ENCODE data around the gene ZC3H12A.

The ZC3H12A gene

GRCh38 chr1:37478890-37479254, 4.5 kb downstream of the ZC3H12A start:
- Histone ChIP-seq H3K36me3 (ENCODE audit: insufficient read depth, low read length) (peaks cover 25% of the 10 kb centered on the region; the same call in 1 of the 2 replicates), H3K4me1 (ENCODE audit: control insufficient read depth, insufficient read depth, low read length, unreplicated experiment) (peaks cover 45% of the 10 kb centered on the region), H3K27ac (ENCODE audit: low read depth, low read length) (peak overlapping the region; percentile 99), H3K79me2 (ENCODE audit: control insufficient read depth, insufficient read depth, low read length, unreplicated experiment) (peaks cover 74% of the 10 kb centered on the region), H3K4me3 (ENCODE audit: low read depth, low read length) (peak overlapping the region; percentile 88), H3K27me3 (ENCODE audit: insufficient read depth, low read length) (no peaks in the 10 kb centered on the region), H2AFZ (ENCODE audit: low read length, unreplicated experiment) (no peak overlapping the region)

- Histone ChIP-seq H2AFZ (ENCODE audit: low read length, unreplicated experiment) (peak overlapping the region; percentile 37), H3K36me3 (ENCODE audit: insufficient read depth, low read length) (peaks cover 29% of the 10 kb centered on the region; the same call in 1 of the 2 replicates), H3K27me3 (ENCODE audit: insufficient read depth, low read length) (no peaks in the 10 kb centered on the region), H3K79me2 (ENCODE audit: control insufficient read depth, insufficient read depth, low read length, unreplicated experiment) (peaks cover 71% of the 10 kb centered on the region), H3K4me1 (ENCODE audit: control insufficient read depth, insufficient read depth, low read length, unreplicated experiment) (peaks cover 45% of the 10 kb centered on the region), H3K4me3 (ENCODE audit: low read depth, low read length) (peak overlapping the region; percentile 88), H3K27ac (ENCODE audit: low read depth, low read length) (peak overlapping the region; percentile 99)
Measured at GRCh38 chr1:37479255-37480124, 5.1 kb downstream of the ZC3H12A start.

- H3K79me2 ChIP-seq (ENCODE audit: control insufficient read depth, insufficient read depth, low read length, unreplicated experiment): peaks cover 65% of the 10 kb centered on the region
- H2AFZ ChIP-seq (ENCODE audit: low read length, unreplicated experiment): no peak overlapping the region
- peaks cover 45% of the 10 kb centered on the region for H3K4me1 ChIP-seq (ENCODE audit: control insufficient read depth, insufficient read depth, low read length, unreplicated experiment)
- H3K36me3 ChIP-seq (ENCODE audit: insufficient read depth, low read length): peaks cover 29% of the 10 kb centered on the region; the same call in 1 of the 2 replicates
- peak overlapping the region; percentile 99 for H3K27ac ChIP-seq (ENCODE audit: low read depth, low read length)
- peak overlapping the region; percentile 88 for H3K4me3 ChIP-seq (ENCODE audit: low read depth, low read length)
- no peaks in the 10 kb centered on the region for H3K27me3 ChIP-seq (ENCODE audit: insufficient read depth, low read length)
Measured at GRCh38 chr1:37480125-37480466, 5.7 kb downstream of the ZC3H12A start.

- Histone ChIP-seq H3K36me3 (ENCODE audit: insufficient read depth, low read length) (peaks cover 27% of the 10 kb centered on the region; the same call in 1 of the 2 replicates), H3K4me1 (ENCODE audit: control insufficient read depth, insufficient read depth, low read length, unreplicated experiment) (peaks cover 48% of the 10 kb centered on the region), H3K27ac (ENCODE audit: low read depth, low read length) (peak overlapping the region; percentile 99), H2AFZ (ENCODE audit: low read length, unreplicated experiment) (no peak overlapping the region), H3K79me2 (ENCODE audit: control insufficient read depth, insufficient read depth, low read length, unreplicated experiment) (peaks cover 59% of the 10 kb centered on the region), H3K27me3 (ENCODE audit: insufficient read depth, low read length) (no peaks in the 10 kb centered on the region), H3K4me3 (ENCODE audit: low read depth, low read length) (peak overlapping the region; percentile 88; the same call in 1 of the 2 replicates)
Measured at GRCh38 chr1:37480581-37481288, 6.4 kb downstream of the ZC3H12A start.

- peaks cover 52% of the 10 kb centered on the region for H3K79me2 ChIP-seq (ENCODE audit: control insufficient read depth, insufficient read depth, low read length, unreplicated experiment)
Measured at GRCh38 chr1:37481289-37482003, 7.1 kb downstream of the ZC3H12A start.

GRCh38 chr1:37482004-37482785, 7.8 kb downstream of the ZC3H12A start:
- Histone ChIP-seq H3K36me3 (ENCODE audit: insufficient read depth, low read length) (peaks cover 21% of the 10 kb centered on the region; the same call in 1 of the 2 replicates), H3K79me2 (ENCODE audit: control insufficient read depth, insufficient read depth, low read length, unreplicated experiment) (peaks cover 44% of the 10 kb centered on the region), H3K27ac (ENCODE audit: low read depth, low read length) (peak overlapping the region; percentile 99; the same call in 1 of the 2 replicates), H3K27me3 (ENCODE audit: insufficient read depth, low read length) (no peaks in the 10 kb centered on the region), H3K4me1 (ENCODE audit: control insufficient read depth, insufficient read depth, low read length, unreplicated experiment) (peaks cover 57% of the 10 kb centered on the region), H3K4me3 (ENCODE audit: low read depth, low read length) (no peak overlapping the region), H2AFZ (ENCODE audit: low read length, unreplicated experiment) (no peak overlapping the region)

More at GRCh38 chr1:37481289-37482003, 7.1 kb downstream of the ZC3H12A start:
- no peaks in the 10 kb centered on the region for H3K27me3 ChIP-seq (ENCODE audit: insufficient read depth, low read length)
- H3K36me3 ChIP-seq (ENCODE audit: insufficient read depth, low read length): peaks cover 21% of the 10 kb centered on the region; the same call in 1 of the 2 replicates
- peaks cover 53% of the 10 kb centered on the region for H3K4me1 ChIP-seq (ENCODE audit: control insufficient read depth, insufficient read depth, low read length, unreplicated experiment)
- H3K27ac ChIP-seq (ENCODE audit: low read depth, low read length): peak overlapping the region; percentile 99; the same call in 1 of the 2 replicates
- no peak overlapping the region for H2AFZ ChIP-seq (ENCODE audit: low read length, unreplicated experiment)
- H3K4me3 ChIP-seq (ENCODE audit: low read depth, low read length): no peak overlapping the region

GRCh38 chr1:37482796-37483744, 8.7 kb downstream of the ZC3H12A start:
- peak overlapping the region; percentile 9; the same call in 1 of the 2 replicates for H3K27ac ChIP-seq (ENCODE audit: low read depth, low read length)
- no peak overlapping the region for H3K4me3 ChIP-seq (ENCODE audit: low read depth, low read length)
- H3K4me1 ChIP-seq (ENCODE audit: control insufficient read depth, insufficient read depth, low read length, unreplicated experiment): peaks cover 52% of the 10 kb centered on the region
- no peaks in the 10 kb centered on the region for H3K27me3 ChIP-seq (ENCODE audit: insufficient read depth, low read length)
- H3K36me3 ChIP-seq (ENCODE audit: insufficient read depth, low read length): peaks cover 21% of the 10 kb centered on the region; the same call in 1 of the 2 replicates
- H3K79me2 ChIP-seq (ENCODE audit: control insufficient read depth, insufficient read depth, low read length, unreplicated experiment): peaks cover 36% of the 10 kb centered on the region
- H2AFZ ChIP-seq (ENCODE audit: low read length, unreplicated experiment): no peak overlapping the region

- H3K36me3 ChIP-seq (ENCODE audit: insufficient read depth, low read length): peaks cover 21% of the 10 kb centered on the region; the same call in 1 of the 2 replicates
- H3K27me3 ChIP-seq (ENCODE audit: insufficient read depth, low read length): no peaks in the 10 kb centered on the region
- no peak overlapping the region for H3K4me3 ChIP-seq (ENCODE audit: low read depth, low read length)
- no peak overlapping the region for H2AFZ ChIP-seq (ENCODE audit: low read length, unreplicated experiment)
- peaks cover 30% of the 10 kb centered on the region for H3K79me2 ChIP-seq (ENCODE audit: control insufficient read depth, insufficient read depth, low read length, unreplicated experiment)
- peak overlapping the region; percentile 9; the same call in 1 of the 2 replicates for H3K27ac ChIP-seq (ENCODE audit: low read depth, low read length)
- peaks cover 45% of the 10 kb centered on the region for H3K4me1 ChIP-seq (ENCODE audit: control insufficient read depth, insufficient read depth, low read length, unreplicated experiment)
Measured at GRCh38 chr1:37483785-37484184, 9.4 kb downstream of the ZC3H12A start.
